Activated T-helper 1 cell treated with anti-CD3 and anti-CD28 coated beads, Interleukin-2, amount 50 U/mL, for 16 hours (primary cell): Measurements from ENCODE around the gene RASL10A.

Experiments
- DNase-seq, 2 donors: peaks; one replicate each; pipeline ENCODE4 v3.0.0-alpha.2; 2020; ENCODE audit warnings: low read depth in 1 of 2, low spot score in 1 of 2

RASL10A gene

DNA sequence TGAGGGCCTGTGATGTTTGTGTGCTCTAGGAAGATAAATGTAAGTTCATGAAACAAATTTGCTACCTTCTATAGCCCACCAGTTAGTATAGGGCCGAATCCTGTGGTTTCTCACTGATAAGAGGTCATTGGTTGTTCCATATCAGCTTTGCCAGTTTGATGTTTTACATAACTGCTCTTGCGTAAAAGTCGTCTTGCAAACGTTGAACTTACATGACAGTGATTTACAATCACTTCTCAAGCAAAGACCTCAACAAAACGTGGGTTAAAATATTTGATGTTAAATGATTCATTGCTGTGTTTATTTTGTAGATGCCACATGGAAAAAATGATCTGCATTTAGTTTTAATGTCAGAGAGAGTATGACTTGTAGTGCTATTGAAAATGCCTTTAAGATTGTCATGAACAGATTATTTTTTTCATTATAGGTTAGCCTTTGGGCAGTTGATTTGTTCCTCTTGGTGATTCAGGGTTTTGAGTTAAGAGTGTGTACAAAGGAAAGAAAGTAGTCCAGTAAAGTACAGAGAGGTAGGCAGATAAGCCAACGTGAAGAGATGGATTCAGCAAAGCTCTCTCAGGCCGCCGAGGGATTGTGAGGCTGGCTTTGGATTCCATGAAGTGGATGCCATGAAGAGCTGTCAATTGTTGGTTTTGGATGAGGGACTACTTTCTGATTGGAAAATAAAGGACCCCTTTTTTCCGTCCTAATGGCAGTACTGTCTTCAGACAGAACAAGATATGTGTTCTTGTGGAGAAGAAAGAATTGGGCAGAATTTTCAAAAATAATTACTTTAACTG, 44.8 kb downstream of the RASL10A start:
- no peak for DNase-seq

DNA sequence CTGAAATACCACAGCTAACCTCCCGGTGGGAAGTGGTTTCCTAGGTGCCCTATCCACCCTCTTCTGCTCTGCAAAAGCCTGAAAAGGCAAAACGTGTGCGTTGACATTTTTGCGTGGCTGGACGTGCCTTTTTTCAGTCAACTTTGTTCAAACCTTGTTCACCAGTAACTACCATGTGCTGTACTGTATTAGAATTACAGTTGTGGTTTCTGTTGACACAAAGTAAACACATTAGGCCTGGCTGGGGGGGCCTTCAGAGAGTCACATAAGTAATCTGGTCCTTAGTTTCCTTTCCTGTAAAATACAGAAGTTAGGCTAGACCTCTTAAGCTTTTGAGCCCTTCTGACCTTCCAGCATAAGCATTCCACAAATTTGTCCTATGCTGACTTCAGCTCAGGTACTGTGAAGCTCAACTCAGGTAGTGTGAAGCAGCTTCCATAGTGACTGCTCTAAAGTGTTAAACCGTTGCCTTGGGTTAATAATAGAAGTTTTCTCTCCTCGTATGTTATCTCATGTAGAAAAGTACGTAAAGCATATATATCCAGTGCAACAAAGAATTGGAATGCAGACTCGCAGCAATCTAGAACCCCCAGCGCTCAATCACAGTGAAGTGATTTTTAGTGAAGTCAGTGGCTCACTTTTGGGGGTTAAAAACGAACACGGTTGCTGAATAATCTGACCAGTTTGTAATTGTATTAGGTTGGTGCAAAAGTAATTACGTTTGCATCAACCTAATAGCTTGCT, 45.6 kb downstream of the RASL10A start:
- DNase-seq: no peak

DNA sequence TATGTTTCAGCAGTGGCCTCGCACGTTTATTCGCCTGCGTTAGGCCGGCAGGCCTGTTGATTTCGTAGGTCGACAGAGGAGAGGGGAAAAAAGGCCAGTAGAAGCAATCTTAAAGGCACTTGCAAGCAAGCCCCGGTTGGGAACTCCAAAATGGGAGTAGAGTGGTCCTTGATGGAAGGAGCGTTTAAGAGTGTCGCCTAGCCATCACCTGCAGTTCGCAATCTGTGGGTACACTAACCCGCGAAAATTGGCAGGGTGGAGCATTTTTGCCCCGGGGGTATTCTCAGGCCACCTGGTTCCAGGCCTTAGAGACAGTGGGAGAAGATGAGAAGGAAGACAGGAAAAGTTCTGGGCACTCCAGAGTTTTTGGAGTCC, 46.3 kb downstream of the RASL10A start:
- DNase-seq: no peak

DNA sequence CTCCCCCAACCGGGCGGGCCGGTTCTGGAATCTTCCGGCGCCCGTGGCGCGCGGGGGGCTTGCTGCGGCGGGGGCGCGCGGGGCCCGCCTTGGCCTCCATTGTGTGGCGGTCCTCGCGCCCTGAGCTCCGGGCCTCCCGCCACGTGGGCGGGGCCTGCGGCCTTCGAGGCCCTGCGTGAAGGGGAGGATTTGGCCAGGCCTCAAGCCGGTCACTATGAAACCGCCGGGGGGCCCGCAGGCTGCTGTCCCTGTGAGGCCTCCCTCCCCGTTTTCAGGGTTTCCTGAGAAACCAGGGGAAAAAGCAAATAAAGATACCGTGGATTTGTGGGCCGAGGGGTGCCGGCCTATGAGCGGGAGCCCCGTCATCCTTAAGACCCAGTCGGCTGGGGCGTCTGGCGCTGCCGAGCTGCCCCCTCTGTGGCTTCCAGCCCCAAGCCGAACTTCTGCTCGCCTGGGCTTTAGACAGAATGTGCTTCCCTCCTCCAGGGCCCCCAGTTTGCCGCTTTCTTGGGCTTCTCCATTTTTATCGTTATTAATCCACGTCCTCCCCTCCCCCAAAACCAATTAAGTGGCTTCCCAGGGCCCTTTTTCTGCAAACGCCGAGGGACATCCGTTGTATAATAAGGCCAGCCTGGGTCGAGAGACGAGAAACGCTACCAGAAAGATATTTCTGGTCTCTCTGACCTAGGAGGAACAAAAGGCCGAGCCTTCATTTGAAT, 46.8 kb downstream of the RASL10A start:
- DNase-seq: peak in 1 of 2 donors; percentile 18

DNA sequence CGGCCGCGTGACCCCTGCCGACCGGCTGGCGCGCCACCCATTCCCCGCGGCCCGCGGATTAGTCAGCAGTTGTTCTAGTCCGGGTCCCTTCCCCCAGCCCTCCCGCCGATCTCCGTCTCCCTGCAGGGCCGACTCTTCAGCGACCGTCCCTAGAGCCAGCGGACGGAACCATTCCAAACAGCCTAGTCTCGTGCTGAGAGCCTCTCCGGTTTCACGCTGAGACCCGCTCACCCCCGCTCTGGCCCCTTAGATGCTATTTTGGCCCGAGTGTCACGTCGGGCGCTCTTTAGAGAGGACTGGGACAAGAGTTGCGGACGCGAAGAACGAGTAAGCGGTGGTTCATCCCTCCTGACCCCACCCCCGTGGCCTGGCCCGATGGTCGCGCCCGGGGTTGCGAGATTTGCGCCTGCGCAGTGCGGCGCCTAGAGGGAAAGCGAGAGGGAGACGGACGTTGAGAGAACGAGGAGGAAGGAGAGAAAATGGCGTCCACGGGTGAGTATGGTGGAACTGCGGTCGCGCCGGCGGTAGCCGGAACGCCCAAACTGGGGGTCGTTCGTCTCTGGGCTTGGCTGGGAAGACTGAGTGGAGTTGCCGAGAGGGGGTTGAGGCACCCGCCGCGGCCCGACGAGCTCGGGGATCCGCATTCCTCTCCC, 47.5 kb downstream of the RASL10A start, which contains the start of the genes EWSR1 and RHBDD3:
Gene EWSR1 (plus strand): TSS at position 411 of the 653 bp plus-strand sequence. CDS start 69 bp downstream, at position 480.
Gene RHBDD3 (minus strand): TSS at position 124 of the 653 bp plus-strand sequence. CDS start 2,355 bp downstream, outside the sequence.
- peak; percentile 94 to 95 for DNase-seq

DNA sequence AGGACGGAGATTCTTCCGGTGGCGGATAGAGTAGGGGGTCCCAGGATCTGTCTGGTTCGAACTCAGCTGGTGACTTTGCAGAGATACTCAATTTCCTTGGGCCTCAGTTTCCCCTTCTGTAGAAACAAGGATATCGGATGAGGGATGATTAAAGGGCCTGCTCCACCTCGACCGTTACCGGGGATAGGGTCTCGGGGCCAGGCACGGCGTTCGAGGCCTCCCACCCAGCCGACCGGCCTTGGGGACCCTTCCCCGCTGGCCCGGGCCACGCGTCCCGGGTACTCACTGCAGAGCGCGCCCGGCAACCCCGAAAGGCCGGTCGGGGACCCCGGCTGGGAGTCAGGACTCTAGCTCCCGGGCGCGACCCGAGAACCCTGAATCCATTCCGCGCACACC, 48.0 kb downstream of the RASL10A start:
- DNase-seq: no peak

DNA sequence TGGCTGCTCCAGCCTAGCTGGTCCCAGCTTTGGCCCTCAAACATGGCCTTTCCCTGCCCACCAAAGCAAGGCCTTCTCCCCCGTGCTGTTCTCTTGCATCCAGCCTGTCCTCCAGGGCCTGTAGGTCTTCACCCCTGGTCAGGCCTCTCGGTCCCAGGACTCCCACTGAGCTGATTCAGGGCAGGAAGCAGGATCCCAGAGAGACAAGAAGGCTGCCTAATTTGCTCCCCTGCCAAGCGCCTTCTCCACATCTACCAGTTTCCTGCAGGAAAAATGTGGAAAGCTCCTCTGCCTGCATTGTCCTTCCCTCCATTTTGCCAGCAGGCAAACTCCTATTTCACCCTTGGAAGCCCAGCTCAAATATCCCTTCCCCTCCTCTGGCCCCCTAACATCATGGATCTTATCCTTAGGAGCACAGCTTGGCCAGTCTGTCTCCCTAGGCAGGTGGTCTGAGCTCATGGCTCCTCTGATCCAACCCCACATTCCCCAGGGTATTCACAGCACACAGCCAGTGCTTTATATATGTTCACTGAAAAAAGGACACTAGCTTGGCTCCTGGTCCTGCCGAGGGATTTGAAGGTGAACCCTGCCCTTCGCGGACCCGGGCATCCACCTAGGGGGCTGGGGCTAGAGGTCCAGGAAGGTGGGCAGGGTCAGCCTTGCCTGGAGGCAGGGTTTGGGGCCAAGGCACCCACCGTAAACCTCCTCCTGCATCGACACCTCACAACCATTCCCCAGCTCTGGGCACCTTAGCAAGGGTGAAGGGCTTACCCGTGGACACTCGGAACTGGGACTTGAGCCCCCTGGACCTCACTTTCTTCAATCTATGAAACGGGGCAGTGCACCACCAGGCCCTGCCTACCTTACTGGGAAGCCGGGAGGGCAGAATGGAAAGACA, 48.7 kb downstream of the RASL10A start:
- no peak for DNase-seq

DNA sequence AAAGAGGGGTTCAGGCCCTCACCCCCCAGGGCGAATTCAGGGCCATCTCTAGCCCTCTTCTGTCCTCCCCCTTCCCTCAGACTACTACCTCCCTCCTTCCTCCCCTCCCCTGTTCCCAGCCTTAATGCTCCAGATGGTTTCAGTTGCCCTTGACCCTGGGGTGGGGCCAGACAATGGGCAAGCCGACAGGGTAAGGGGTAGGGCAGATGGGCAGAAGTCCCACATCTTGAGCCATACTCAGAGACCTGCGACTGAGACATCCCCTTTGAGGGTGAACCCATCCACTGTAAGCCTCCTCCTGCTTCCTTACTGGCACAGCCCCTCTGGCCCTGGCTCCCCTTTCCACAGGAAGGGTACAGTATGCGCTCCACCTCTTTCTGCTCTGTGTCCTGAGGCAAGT, 49.6 kb downstream of the RASL10A start:
- DNase-seq: no peak

DNA sequence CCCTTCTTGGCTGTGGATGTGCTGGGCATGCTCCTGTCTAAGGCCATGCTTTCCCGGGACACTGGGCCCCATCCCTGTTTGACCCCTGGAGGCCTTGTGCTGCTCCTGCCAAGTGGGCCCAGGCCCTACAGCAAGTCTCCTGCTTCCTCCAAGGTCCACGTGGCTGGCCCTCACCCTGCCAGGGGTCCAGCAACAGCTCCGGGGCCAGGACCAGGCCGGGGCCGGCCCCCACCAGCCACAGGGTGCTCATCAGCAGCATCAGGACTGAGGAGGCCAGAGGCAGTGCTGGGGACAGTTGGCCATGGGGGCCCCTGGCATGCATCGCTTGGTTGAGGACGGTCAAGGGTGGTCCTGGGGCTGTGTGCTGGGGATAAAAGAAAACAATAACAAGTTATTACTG, 50.2 kb downstream of the RASL10A start:
- no peak for DNase-seq

DNA sequence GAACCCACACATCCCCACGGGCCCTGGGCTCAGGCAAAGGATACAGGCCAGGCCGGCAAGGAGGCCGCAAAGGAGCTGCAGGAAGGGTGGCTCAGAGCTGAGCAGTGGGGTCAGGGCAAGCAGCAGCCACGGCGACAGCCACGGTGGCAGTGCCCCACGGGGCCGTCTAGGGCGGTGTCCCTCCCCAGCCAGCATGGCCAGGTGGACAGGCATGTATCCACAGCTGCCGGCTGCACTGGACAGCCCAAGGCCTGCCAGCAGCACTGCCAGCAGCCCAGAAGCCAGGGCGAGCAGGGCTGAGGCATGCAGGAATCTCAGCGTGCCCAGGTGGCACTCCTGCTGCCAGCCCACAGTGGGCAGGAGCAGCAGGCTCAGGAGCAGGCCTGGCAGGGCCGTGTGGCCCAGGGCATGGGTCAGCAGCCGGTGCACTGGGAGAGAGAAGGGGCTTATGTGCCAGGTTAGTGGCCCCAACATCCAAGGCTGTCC, 51.7 kb downstream of the RASL10A start:
- DNase-seq: no peak
